ENCODE measurements around the gene MAD1L1.

MAD1L1 gene

DNA sequence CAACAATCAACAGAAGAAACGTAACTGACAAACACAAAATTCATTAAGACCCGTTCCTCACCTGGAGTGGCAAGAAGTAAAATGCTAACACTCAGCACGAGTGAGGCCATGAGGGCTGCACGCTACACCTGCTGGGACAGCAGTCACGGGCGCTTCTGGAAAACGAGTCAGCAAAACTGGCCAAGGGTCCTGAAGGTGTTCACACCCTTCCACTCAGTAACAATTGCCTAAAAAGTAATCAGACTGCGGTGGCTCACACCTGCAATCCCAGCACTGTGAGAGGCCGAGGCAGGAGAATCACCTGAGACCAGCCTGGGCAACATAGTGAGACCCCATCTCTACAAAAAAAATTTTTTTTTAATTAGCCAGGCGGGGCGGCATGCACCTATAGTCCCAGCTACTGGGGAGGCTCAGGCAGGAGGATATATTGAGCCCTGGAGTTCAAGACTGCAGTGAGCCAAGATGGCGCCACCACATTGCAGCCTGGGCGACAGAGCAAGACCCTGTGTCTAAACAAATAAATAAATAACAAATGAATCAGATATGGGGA lies 199.1 kb downstream of the MAD1L1 start:
- DNase-seq (ENCODE audit: low read depth in 3 of 3, low spot score in 1 of 3), result no peak

DNA sequence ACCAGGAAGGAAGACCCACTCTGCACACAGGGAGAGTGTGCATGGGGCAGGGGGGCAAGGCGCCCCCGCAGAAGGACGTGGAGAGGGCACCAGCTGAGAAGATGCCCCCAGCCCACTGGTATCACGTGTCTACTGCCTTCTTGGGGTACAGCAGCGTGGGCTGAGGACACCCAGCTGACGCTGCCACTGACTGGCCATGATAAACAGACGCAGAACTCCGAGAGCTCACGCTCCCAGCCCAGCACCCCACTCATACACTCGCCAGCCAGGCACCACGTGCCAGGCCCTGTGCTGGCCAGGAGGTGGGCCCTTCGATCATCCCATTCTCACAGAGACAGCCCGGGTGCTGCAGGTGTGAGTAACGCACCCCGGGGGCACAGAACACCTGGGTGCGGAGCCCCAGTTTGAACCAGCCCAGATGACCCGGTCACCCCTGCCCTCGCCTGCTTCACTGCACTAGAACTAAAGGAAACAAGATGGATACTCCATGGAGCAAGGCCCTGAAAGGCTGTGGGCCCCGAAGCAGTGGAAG lies 199.8 kb downstream of the MAD1L1 start:
- no peak for DNase-seq (ENCODE audit: low read depth in 3 of 3, low spot score in 1 of 3)

DNA sequence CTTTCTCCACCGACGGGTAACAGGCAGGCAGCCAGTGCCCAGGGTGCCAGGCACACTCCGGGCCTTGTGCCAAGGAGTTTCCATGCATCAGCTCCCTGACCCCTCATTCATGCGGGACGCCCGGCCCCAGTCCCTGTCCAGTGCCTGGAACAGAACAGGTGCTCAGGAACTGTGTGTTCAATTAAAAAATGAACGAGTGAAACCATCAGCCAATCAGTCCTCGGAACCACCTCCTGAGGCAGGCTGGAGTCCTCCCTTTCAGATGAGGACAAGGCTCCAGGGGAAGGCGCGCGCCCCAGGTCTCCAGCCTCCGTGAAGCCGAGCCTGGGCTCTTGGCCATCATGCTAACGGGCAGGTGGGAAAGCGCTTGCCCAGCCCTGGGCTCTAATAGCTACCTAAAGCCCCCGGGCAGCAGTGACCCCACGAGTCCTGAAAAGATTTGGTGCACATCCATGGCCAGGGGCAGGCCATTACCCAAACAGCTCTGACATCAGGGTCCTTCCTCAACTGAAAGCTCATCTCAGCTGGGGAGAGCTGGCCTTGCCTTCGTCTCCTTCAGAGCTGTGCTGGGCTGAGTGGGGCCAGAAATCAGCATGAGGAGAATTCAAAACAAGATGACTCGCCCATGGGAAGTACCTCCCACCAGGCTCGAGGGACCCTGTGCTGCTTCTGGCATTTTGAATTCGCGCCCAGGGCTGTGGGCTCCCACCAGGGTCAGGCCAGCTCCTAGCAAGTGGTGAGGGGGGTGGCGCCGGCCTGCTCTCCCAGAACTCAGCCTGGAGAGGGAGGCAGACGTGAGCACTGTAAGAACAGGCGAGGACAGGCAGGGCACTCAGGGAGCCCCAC lies 200.5 kb downstream of the MAD1L1 start:
- DNase-seq (ENCODE audit: low read depth in 3 of 3, low spot score in 1 of 3), result no peak

DNA sequence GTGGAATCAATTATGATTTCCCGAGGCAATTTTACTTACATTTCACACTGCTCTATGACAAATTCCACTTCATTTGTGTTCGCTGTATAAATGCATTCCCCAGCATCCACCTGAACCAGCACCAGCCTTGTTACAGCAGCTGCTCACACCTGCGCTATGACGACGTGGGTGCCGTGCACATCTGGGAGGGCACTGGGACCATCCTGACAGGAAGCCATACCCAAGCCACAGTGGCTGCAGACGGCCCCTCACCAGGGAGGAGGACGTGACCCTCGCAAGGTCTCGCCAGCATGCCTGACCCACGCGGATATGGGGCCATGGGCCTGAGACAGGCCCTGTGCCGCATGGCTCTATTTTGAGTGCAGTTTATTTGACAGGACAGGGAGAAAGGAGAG lies 201.3 kb downstream of the MAD1L1 start:
- DNase-seq (ENCODE audit: low read depth in 3 of 3, low spot score in 1 of 3), result no peak

DNA sequence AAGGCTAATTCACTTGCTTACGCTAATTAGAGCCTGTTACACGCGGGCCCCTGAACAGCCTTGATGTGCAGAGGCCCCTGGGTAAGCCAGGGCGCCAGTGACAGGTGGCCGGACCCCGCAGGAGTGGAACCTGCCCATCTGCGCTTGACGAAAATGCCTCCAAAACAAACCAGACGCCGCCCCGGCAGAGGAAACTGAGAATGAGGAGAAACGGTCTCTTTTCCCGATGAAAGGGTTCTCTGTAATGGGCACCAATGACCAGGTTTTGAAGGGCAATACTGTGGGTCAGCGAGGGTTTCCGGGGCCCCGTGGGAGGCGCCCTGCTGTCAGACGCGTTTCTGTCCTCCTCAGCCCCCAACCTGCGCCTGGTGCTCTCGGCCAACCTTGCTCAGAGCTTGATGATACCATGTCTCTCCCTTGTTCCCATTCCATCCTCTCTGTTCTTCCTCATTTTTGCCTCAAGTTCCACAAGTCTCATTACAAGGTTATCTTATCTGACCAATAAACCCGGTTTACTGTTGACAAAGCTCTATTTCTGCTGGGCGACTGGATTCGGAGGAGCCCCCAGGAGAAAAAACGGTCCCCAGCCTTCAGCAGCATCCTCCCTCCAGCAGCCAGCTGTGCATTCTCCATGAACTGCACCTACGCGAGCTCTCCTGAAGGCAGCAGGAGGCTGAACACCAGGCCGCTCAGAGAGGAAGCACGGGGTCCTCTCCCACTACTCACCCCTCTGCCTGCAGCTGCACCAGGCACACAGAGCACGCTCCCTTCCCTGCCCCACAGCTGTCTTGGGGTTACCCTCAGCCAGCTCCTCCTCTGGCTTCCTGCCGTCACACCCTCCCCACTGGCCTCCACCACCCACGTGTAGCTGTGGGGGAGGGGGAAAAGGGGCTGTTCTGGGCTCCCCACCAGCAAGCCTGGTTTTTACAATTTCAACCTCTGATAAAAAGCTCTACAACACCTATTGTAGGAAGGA lies 202.0 kb downstream of the MAD1L1 start:
- DNase-seq (ENCODE audit: low read depth in 3 of 3, low spot score in 1 of 3), result no peak

DNA sequence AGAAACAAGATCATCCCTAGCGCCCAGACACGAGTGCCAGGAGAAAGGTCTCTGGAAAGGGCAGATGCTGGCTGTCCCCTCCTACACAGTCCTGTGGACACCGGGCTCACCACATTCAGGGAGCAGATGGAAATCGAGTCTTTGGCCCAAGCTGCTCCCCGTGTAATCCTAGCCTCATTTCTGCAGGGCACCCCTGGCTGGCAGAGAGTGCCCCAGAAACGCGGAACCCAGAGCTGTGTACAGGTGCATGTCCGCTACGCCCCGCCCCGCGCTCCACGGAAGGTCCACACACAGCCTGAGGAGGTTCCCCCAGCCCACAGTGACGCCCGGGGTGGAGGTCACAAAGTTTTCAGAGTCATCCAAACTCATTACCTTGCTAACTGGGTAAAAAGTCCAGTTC lies 202.8 kb downstream of the MAD1L1 start:
- no peak for DNase-seq (ENCODE audit: low read depth in 3 of 3, low spot score in 1 of 3)

DNA sequence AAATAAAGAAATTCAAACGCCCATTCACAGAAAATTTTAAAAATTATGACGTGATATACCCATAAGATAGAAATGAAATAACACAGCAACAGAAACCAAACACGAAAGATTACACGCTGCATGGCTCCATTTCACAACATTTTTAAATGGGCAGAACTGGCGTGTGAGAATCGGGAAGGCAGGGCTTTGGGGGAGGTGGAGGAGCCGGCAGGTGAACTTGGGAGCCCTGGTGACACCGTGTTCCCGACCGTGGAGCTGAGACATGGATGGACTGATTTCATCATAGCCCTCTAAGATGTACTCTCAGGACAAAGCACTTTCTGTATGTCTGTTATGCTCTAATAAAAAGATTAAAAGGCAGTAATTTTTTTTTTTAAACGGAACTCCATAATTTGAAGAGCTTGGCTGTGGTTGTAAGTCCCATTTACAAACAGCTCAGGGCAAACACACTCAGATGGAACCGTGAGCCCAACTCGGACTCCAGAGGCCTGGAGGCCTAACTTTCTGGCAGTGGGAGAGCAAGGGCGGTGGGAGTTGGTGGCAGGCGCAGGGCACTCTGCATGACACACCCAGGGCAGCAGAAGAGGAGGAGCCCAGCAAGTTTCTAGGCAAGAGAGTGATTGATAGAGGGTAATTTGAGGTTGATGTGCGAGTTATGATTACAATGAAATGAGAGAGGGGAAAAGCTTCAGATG lies 203.4 kb downstream of the MAD1L1 start:
- DNase-seq (ENCODE audit: low read depth in 3 of 3, low spot score in 1 of 3), result no peak

DNA sequence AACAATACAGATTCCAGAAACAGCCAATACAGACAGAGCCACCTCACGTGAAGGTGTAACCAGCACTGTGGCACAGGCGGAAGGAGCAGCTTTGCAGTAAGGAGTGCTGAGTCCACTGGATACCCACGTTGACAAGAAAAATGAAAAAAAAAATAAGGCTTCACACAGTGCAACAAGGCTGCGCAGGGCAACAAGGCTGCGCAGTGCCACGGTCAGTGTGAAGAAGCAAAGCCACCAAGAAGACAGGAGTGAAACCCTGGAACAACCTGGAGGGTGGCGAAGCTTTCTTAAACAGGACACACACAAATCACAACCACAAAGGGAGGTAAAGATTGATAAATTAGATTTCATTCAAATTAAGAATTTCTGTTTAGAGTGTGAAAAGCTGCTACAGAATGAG lies 204.0 kb downstream of the MAD1L1 start:
- no peak for DNase-seq (ENCODE audit: low read depth in 3 of 3, low spot score in 1 of 3)

DNA sequence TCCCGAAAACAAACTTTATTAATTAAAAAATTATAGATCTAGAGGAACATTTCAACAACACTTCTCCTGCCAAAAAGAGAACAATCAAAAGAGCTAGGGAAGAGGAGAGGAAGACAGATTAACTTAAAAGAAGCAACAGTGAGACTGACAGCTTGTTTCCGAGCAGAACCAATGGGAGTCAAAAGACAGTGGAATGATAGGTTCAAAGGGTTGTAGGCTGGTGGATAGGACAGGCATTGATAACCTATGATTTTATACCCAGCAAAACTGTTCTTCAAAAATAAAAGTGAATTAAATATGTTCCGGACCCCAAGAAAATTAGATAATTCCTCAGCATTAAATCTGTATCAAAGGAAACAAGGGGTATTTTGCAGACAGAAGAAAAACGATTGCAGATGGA lies 207.6 kb downstream of the MAD1L1 start:
- no peak for DNase-seq (ENCODE audit: low read depth in 3 of 3, low spot score in 1 of 3)

DNA sequence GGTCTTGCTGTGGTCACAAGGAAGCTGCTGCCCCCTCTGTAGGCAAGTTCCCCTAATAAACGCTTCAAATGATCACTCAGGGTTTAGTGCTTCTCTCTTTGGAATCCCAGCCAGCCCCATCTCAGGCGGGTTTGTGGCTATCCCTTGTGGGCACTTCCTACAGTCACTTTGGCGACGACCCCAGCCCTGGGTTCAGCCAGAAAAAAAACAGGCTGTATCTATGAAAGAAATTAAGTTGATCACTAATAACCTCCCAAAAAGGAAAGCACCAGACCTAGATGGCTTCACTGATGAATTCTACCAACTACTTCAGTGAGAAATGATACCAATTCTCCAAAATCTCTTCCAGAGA lies 208.2 kb downstream of the MAD1L1 start:
- no peak for DNase-seq (ENCODE audit: low read depth in 3 of 3, low spot score in 1 of 3)

DNA sequence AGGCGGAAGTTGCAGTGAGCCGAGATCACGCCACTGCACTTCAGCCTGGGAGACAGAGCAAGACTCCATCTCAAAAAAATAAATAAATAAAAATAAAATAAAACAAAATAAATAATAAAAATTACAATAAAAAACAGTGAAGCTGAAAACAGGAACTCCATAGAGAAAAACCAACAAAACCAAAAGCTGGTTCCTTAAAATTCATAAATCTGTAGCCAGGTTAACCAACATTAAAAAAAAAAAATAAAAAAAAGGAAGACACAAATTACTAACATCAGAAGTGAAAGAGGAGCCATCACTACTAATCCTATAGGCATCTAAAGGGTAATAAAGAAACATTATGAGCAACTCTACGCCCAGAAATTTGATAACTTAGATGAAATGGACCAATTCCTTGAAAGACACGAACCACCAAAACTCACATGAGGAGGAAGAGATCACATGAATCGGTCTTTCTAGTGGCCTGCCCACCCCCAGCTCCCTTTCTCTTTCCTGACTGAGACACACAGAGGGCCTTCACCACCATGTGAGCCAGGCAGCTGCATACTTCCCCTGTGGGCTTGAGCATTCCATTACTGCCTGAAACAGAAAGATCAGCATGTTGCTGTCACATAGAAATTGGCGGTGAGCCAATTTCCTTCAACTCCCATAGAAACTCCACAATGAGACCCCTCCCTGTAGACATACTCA lies 208.7 kb downstream of the MAD1L1 start:
- no peak for DNase-seq (ENCODE audit: low read depth in 3 of 3, low spot score in 1 of 3)

DNA sequence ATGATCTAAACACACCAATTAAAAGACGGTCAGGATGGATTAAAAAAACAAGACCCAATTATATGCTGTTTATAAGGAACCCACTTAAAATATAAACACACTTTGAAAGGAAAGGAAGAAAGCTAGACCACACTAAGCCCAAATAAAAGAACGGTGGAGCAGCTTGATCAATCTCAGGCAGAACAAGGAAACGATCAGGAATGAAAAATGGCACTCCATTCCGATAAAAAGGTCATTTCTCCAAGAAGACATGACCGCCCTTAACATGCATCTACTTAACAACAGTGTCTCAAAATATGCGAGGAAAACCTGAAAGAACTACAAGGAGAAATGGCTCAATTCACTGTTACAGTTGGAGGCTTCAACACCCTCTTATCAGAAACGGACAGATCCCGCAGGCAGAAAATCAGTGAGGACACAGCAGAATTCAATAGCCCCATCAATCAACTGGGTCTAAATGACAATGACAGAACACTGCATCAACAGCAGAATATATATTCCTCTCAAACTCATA lies 210.0 kb downstream of the MAD1L1 start:
- DNase-seq (ENCODE audit: low read depth in 3 of 3, low spot score in 1 of 3), result no peak

DNA sequence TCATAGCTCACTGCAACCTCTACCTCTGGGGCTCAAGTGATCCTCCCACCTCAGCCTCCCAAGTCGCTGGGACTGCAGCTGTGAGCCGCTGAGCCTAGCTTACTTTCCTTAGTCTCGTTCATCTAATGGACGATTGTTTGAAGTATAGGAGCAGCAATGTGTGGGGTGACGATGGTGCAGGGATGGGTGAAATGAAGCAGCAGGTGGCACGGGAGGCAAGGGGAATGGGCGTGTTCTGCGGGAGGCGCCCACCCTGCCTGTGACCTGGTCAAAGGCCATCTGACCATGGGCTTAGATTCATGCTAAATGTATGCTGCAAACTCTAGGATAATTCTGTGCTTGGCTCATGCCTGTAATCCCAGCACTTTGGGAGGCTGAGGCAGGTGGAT lies 210.7 kb downstream of the MAD1L1 start:
- DNase-seq (ENCODE audit: low read depth in 3 of 3, low spot score in 1 of 3), result no peak

DNA sequence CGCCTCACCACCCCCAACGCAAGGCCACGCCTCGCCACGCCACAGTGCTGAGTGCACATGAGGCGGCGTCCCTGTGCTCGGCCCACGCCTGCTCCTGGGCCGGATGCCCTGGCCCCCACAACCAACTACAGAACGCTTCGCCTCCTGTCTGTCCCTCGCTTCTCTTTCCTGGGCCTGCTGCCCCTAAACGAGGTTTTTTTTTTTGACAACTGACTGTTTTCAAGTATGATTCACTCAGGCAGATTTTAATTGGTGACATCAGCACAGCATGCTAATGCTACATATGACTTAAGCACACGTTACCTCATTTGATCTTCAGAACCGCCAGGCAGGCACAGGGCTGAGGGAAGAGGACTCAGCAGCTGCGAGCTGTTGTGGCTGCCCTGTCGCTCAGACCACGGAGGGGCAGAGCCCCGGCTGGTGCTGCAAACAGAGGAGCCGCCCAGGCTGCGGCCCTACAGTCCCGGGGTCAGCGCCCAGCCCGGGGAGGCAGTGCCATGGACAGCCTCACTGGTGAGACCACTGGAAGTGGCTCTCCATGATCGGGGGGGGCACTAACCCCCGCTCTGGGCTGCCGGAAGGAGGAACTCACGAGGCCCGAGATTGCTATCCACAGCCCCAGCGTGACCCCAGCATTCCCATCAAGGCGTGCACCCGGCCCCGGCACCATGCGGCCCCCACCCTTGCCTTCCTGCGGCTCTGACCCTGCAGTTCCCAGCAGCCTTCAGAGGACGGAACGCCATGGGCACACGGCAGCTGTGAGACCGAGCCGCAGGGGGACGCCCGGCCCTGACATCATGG lies 212.8 kb downstream of the MAD1L1 start:
- DNase-seq (ENCODE audit: low read depth in 3 of 3, low spot score in 1 of 3), result no peak

DNA sequence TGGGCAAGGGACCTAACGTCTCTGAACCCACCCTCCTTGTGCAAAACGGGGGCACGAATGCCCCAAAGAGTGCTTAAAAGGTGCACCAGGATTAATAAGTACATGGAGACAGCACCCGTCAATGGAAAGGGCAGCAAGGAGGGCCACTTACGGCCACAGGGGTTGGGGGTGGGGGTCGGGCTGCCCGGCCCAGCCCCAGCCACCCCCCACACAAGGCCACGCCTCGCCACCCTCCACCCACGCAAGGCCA lies 213.4 kb downstream of the MAD1L1 start:
- DNase-seq (ENCODE audit: low read depth in 3 of 3, low spot score in 1 of 3), result no peak

DNA sequence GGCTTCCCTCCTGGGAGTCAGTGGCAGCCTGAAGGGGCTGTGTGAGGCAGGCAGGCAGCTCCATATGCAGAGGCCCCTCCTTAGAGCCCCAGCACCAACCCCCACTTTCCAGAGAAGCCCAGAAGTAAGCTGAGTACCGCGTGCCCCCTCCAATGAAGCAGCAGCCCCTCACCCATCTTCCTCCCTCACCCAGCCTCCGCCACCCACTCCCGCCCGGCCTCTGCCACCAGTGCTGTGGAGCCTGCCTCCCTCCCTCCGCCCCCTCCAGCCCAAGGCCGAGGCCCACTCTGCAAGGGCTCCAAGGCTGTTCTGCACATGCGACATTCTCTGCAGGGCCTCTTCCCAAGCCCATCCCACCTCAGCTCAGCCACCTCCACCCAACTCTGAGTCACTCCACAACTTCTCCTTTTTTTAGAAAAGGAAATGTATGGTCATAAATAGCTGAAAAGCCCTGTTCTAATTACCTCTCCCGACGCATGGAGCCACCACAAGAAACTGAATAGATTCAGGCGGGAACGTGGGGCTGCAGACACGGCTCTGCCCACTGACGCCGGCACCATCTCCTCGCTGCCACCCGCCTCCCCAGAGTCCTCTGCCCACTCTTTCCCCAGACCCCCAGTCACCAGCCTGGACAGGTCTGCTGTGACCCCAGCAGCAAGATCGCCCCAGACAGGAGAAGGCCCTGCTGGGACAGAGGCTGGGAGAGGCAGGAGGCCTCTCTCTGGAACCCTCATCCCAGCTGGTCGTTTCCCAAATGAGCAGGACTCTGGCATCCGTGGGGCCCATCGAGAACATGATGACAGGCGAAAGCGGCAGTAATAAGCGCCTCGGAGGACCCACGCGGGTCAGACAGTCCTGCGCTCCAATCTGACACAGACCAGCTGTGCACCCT lies 213.9 kb downstream of the MAD1L1 start:
- DNase-seq (ENCODE audit: low read depth in 3 of 3, low spot score in 1 of 3), result no peak

DNA sequence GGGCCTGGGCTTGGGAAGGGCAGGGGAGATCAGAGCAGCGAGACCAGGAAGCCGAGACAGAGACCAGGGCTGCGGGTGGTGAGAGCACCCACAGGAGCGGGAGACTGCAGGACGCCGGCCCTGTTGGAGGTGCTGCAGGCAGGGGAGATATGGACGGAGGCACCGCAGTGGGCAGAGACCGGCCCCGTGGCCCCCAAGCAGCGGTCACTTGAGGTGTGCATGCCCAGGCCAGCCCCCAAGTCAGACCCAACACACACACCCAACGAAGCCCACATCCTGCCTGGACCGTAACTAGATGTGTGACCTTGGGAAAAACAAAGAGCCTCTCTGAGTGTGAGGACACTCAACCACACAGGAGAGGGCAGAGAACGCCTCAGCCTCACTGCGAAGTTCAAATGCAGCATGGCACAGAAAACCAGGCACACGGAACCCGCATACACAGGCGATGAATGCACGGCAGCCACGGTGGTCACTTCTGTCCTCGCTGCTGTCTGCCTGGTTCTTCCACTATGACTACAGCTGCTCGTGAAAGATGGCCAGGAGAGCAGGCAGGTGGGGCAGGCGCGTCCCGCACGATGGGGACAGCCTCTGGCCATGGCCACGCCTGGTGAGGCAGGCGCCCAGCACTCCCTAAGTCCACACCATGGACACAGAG lies 214.7 kb downstream of the MAD1L1 start:
- no peak for DNase-seq (ENCODE audit: low read depth in 3 of 3, low spot score in 1 of 3)

DNA sequence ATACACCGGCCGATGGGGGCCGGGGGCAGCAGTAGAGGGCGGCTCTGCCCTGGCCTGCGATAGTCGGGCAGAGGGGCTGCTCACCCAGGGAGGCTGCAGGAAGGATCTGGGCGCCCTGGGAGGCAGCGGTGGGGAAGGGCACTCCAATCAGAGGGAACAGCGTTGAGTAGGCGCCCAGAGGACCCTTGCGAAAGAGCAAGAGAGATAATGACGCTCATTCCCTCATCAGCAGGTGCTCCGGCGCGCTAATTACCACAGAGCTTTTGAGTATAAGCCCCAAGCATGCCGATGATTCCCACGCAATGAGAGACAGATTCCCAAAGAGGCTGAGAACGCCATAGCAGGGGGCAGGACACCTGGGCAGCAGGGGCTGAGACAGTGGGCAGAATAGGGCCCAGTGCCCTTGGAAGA lies 215.3 kb downstream of the MAD1L1 start:
- DNase-seq (ENCODE audit: low read depth in 3 of 3, low spot score in 1 of 3), result no peak

Measured in stimulated activated CD4-positive, alpha-beta T cell treated with anti-CD3 and anti-CD28 coated beads, TNF-alpha, amount 100 ng/mL, for 1 hour (primary cell).